ENCODE measurements around the gene M6PR.
"Not testable (repeated sequence)": the region's sequence is repeated elsewhere in the genome, so short reads cannot be mapped to it uniquely, and the experiment has no call there.

Gene M6PR

GRCh38 chr12:8950702-8951478 is 1.4 kb upstream of the M6PR start:
- no peak for DNase-seq (ENCODE audit: low read depth in 2 of 2)

- no peak for DNase-seq (ENCODE audit: low read depth in 2 of 2)
Measured at GRCh38 chr12:8950221-8950527, 729 bp upstream of the M6PR start.

GRCh38 chr12:8948701-8949341 is 624 bp downstream of the M6PR start:
- DNase-seq (ENCODE audit: low read depth in 2 of 2): no peak

- no peak for DNase-seq (ENCODE audit: low read depth in 2 of 2)
Measured at GRCh38 chr12:8947737-8948136, 1.7 kb downstream of the M6PR start.

GRCh38 chr12:8946733-8947132 is 2.7 kb downstream of the M6PR start:
- no peak for DNase-seq (ENCODE audit: low read depth in 2 of 2)

- DNase-seq (ENCODE audit: low read depth in 2 of 2): no peak
Measured at GRCh38 chr12:8943565-8944186, 5.8 kb downstream of the M6PR start.

GRCh38 chr12:8941691-8942478 is 7.6 kb downstream of the M6PR start:
- no peak for DNase-seq (ENCODE audit: low read depth in 2 of 2)

- DNase-seq (ENCODE audit: low read depth in 2 of 2): not testable (repeated sequence)
Measured at GRCh38 chr12:8937842-8938442, 11.5 kb downstream of the M6PR start.

GRCh38 chr12:8936735-8937134 is 12.7 kb downstream of the M6PR start:
- no peak for DNase-seq (ENCODE audit: low read depth in 2 of 2)

- DNase-seq (ENCODE audit: low read depth in 2 of 2): not testable (repeated sequence)
Measured at GRCh38 chr12:8934080-8934479, 15.4 kb downstream of the M6PR start.

GRCh38 chr12:8932464-8932863 is 17.0 kb downstream of the M6PR start:
- not testable (repeated sequence) for DNase-seq (ENCODE audit: low read depth in 2 of 2)

- DNase-seq (ENCODE audit: low read depth in 2 of 2): not testable (repeated sequence)
Measured at GRCh38 chr12:8930655-8931323, 18.7 kb downstream of the M6PR start.

- no peak for DNase-seq (ENCODE audit: low read depth in 2 of 2)
Measured at GRCh38 chr12:8922544-8922943, 26.9 kb downstream of the M6PR start.

GRCh38 chr12:8919643-8920042 is 29.8 kb downstream of the M6PR start:
- DNase-seq (ENCODE audit: low read depth in 2 of 2): not testable (repeated sequence)

- DNase-seq (ENCODE audit: low read depth in 2 of 2): no peak
Measured at GRCh38 chr12:8917751-8918150, 31.7 kb downstream of the M6PR start.

GRCh38 chr12:8917031-8917430 is 32.4 kb downstream of the M6PR start:
- no peak for DNase-seq (ENCODE audit: low read depth in 2 of 2)

- DNase-seq (ENCODE audit: low read depth in 2 of 2): no peak
Measured at GRCh38 chr12:8916154-8916553, 33.3 kb downstream of the M6PR start.

GRCh38 chr12:8914716-8915526 is 34.5 kb downstream of the M6PR start:
- DNase-seq (ENCODE audit: low read depth in 2 of 2): peak; percentile 29 to 37

GRCh38 chr12:8914033-8914715 is 35.3 kb downstream of the M6PR start, which contains the start of gene PHC1:
PHC1 (plus strand) TSS chr12:8914509; CDS start chr12:8917678, 3,169 bp downstream.
- DNase-seq (ENCODE audit: low read depth in 2 of 2): peak; percentile 56 to 69

GRCh38 chr12:8913702-8914032 is 35.8 kb downstream of the M6PR start:
- DNase-seq (ENCODE audit: low read depth in 2 of 2): no peak
